Nephron (organoid): ENCODE data around the gene CD38.
A peak's percentile ranks its signal among the peaks of the same experiment; 100 is the strongest.

Experiments used
- H3K27ac Mint-ChIP-seq, 3 experiments: 2 replicates each; pipeline ENCODE4 v1.8.0; 2020; ENCODE audit warnings: mixed read lengths in 3 of 3, mild to moderate bottlenecking in 2 of 3, moderate library complexity in 1 of 3
- H3K27me3 Mint-ChIP-seq: 2 replicates; pipeline ENCODE4 v1.8.0; 2021; ENCODE audit warnings: low read depth, mild to moderate bottlenecking, moderate library complexity, mixed read lengths
- H3K36me3 Mint-ChIP-seq: 2 replicates; pipeline ENCODE4 v1.8.0; 2020; ENCODE audit warnings: low read depth, mixed read lengths
- H3K4me1 Mint-ChIP-seq: 2 replicates; pipeline ENCODE4 v1.8.0; 2020; ENCODE audit warnings: mixed read lengths
- H3K4me3 Mint-ChIP-seq, 3 experiments: 2 replicates each; pipeline ENCODE4 v1.8.0; 2020; ENCODE audit warnings: mild to moderate bottlenecking in 3 of 3, mixed read lengths in 3 of 3, moderate library complexity in 2 of 3
- H3K9me3 Mint-ChIP-seq: 2 replicates; pipeline ENCODE4 v1.8.0; 2020; ENCODE audit warnings: mixed read lengths
- TF ChIP-seq, protein P1 (sequence below), 3 experiments: fragments of 200-600 bp; sonication (generic); IDR thresholded peaks; one replicate each; pipeline ENCODE4 v1.5.0; 2021; ENCODE audit warnings: antibody characterized with exemption in 3 of 3; ENCODE audit not compliant: unreplicated experiment in 3 of 3

Gene CD38

GRCh38 chr4:15805583-15806517, 27.7 kb downstream of the CD38 start:
- H3K36me3 Mint-ChIP-seq, result no peaks in the 10 kb centered on the region
- no peak overlapping the region for H3K27ac Mint-ChIP-seq
- peaks cover 16% of the 10 kb centered on the region for H3K27me3 Mint-ChIP-seq
- H3K4me3 Mint-ChIP-seq, result no peak overlapping the region
- H3K9me3 Mint-ChIP-seq, result no peaks in the 10 kb centered on the region
- TF ChIP-seq, protein P1, sequence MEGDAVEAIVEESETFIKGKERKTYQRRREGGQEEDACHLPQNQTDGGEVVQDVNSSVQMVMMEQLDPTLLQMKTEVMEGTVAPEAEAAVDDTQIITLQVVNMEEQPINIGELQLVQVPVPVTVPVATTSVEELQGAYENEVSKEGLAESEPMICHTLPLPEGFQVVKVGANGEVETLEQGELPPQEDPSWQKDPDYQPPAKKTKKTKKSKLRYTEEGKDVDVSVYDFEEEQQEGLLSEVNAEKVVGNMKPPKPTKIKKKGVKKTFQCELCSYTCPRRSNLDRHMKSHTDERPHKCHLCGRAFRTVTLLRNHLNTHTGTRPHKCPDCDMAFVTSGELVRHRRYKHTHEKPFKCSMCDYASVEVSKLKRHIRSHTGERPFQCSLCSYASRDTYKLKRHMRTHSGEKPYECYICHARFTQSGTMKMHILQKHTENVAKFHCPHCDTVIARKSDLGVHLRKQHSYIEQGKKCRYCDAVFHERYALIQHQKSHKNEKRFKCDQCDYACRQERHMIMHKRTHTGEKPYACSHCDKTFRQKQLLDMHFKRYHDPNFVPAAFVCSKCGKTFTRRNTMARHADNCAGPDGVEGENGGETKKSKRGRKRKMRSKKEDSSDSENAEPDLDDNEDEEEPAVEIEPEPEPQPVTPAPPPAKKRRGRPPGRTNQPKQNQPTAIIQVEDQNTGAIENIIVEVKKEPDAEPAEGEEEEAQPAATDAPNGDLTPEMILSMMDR (IDR thresholded peaks at IDR 0.05; ENCODE audit: unreplicated experiment in 3 of 3), result peak; percentile 74 to 82 (median 76)
- no peaks in the 10 kb centered on the region for H3K4me1 Mint-ChIP-seq

GRCh38 chr4:15809058-15809457, 30.9 kb downstream of the CD38 start:
- no peaks in the 10 kb centered on the region for H3K9me3 Mint-ChIP-seq
- H3K27me3 Mint-ChIP-seq, result peaks cover 11% of the 10 kb centered on the region
- TF ChIP-seq, protein P1 (IDR thresholded peaks at IDR 0.05; ENCODE audit: unreplicated experiment in 3 of 3), result no peak
- no peak overlapping the region for H3K4me3 Mint-ChIP-seq
- no peak overlapping the region for H3K27ac Mint-ChIP-seq
- no peaks in the 10 kb centered on the region for H3K36me3 Mint-ChIP-seq
- H3K4me1 Mint-ChIP-seq, result no peaks in the 10 kb centered on the region

DNA sequence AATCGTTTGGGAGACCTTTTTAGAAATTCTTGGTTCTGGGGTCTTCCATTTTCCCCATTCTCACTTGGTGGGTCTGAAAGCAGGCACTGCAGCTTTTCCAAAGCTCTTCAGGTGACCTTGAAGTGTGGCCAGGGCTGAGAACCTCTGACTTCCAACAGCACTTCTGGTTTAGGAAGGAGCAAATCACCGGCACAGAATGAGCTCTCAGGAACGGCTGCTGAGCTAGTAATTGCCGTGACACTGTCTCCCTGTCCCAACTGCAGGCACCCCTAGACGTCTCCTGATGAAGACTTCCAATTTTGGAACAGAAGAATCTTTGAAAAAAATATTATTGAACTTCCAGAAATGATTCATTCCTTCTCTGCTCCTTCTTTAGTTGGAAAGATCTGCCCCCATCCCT, 31.3 kb downstream of the CD38 start:
- Mint-ChIP-seq H3K36me3 (no peaks in the 10 kb centered on the region), H3K9me3 (no peaks in the 10 kb centered on the region), H3K27ac (no peak overlapping the region), H3K4me1 (no peaks in the 10 kb centered on the region), H3K27me3 (peaks cover 11% of the 10 kb centered on the region), H3K4me3 (no peak overlapping the region)
- TF ChIP-seq, protein P1 (IDR thresholded peaks at IDR 0.05; ENCODE audit: unreplicated experiment in 3 of 3), result no peak

DNA sequence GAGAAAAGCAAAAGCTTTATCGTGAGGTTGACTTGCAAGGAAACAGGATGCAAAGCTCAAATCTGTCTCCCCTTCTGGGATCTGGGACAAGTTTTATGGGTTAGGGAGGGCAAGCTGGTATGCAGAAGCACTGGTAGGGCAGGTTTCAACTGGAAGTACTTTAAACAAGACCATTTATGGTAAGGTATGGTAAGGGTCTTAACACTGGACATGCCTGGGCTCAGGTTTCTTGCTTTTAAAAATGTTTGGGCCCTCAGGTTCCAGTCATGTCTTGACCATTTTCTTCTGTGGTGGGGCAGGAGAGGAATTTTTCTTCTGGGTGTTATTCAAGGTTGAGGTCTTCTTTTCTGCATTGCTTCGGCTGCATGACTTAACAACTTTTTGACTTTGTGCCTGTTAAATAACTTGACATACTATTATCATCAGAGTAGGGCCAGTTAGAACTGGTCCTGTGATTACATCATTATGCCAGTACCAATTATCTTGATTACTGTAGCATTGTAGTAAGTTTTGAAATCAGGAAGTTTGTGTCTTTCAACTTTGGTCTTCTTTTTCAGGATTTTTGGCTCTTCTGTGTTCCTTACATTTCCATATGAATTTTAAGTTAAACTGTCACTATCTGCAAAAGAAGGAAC, 33.7 kb downstream of the CD38 start:
- Mint-ChIP-seq H3K4me3 (no peak overlapping the region), H3K36me3 (no peaks in the 10 kb centered on the region), H3K27me3 (peaks cover 7% of the 10 kb centered on the region), H3K27ac (no peak overlapping the region), H3K4me1 (no peaks in the 10 kb centered on the region), H3K9me3 (no peaks in the 10 kb centered on the region)
- TF ChIP-seq, protein P1 (IDR thresholded peaks at IDR 0.05; ENCODE audit: unreplicated experiment in 3 of 3), result no peak

- Mint-ChIP-seq H3K27me3 (peaks cover 7% of the 10 kb centered on the region), H3K36me3 (no peaks in the 10 kb centered on the region), H3K9me3 (peaks cover 9% of the 10 kb centered on the region), H3K27ac (no peak overlapping the region), H3K4me3 (no peak overlapping the region), H3K4me1 (no peaks in the 10 kb centered on the region)
- TF ChIP-seq, protein P1 (IDR thresholded peaks at IDR 0.05; ENCODE audit: unreplicated experiment in 3 of 3), result no peak
Observed at GRCh38 chr4:15832523-15833451, 54.7 kb downstream of the CD38 start.
